GM10266 (cell line): ENCODE results near the gene MTUS2.

Experiments used
- DNase-seq: peaks from one replicate; pipeline ENCODE4 v3.0.0; 2012; ENCODE audit errors: extremely low spot score
- TF ChIP-seq, protein P1 (sequence below): IDR thresholded peaks from 2 replicates; pipeline ENCODE4 v1.5.1; 2012; ENCODE audit warnings: mild to moderate bottlenecking, low read depth; ENCODE audit not compliant: control insufficient read depth, insufficient read depth; ENCODE audit errors: missing control alignments

Gene MTUS2

DNA sequence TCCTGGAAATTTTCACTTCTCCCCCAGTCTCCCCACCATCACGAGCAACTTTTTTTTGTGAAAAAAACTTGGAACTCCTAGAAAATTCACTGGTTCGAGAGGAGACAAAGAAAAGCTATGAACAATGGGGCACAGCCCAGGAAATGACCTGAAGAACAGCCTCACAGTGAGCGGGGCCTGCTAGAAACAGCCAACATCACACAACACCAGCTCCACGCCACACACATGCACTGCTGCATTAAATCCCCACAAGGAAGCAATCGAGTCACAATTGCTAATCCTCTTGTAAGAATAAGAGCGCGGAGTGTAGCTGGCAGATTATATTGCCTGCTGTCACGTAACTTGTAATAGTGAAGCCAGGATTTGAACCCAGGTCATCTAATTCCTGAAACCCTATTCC lies 726.5 kb downstream of the MTUS2 start:
- no peak for DNase-seq
- TF ChIP-seq, protein P1, sequence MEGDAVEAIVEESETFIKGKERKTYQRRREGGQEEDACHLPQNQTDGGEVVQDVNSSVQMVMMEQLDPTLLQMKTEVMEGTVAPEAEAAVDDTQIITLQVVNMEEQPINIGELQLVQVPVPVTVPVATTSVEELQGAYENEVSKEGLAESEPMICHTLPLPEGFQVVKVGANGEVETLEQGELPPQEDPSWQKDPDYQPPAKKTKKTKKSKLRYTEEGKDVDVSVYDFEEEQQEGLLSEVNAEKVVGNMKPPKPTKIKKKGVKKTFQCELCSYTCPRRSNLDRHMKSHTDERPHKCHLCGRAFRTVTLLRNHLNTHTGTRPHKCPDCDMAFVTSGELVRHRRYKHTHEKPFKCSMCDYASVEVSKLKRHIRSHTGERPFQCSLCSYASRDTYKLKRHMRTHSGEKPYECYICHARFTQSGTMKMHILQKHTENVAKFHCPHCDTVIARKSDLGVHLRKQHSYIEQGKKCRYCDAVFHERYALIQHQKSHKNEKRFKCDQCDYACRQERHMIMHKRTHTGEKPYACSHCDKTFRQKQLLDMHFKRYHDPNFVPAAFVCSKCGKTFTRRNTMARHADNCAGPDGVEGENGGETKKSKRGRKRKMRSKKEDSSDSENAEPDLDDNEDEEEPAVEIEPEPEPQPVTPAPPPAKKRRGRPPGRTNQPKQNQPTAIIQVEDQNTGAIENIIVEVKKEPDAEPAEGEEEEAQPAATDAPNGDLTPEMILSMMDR, result no peak

DNA sequence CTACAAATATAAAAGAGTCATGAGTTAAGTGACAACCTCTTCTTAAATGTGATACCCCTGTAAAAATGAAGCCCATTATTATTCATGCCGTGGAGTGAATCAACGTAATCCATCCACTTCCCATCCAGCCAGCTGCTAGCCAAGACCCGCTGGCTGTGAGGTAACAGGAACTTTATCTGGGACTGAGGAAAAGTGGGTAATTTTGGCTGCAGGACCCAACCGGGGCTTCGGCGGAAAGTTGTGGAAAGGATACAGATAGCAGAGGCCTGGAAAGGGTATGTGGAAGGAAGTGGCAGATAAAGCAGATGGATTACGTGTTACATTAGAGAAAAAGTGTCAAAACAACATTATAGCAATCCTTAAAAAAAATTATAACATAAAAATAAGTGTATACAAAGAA lies 727.0 kb downstream of the MTUS2 start:
- DNase-seq, result no peak
- TF ChIP-seq, protein P1, result no peak

DNA sequence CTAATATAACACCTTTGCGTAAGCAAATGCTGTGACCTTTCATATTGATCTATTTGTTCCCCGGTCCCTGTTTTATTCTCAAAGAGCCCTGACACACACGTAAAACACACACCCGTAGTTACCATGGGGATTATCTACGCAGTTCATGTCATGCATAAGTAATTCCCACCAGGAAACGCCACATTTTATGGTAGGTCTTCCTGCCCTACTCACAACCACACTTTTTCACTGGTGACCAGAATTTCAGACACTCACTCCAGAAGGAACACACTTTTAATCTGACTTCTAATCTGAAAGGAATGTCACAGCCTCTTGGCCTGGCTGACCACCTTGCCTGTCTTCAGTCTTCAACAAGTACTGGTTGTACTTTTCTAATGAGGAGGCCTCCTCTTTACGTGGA lies 728.6 kb downstream of the MTUS2 start:
- TF ChIP-seq, protein P1, result no peak
- DNase-seq, result no peak

DNA sequence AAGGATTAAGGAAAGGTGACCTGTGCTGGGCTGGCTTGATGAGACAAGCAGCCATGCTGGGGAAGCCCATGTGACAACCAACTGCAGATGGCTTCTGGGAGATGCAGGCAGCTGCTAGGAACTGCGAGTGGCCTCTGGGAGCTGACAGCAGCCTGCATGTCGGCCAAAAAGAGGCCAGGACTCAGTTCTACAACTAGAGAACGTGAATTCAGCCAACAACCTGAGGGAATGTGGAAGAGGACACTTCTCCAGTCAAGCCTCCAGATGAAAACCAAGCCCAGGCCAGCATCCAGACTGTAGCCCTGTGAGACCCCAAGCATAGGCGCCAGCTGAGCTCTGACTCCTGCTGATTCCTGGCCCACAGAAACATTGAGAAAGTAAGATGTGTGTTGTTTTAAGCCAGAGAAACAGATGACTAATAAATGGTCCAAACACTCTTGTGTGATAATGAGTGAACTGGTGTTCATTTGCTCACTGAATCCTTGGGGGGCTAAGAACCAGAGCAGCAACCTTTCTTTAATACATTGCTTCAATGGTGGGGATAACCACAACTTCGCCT lies 730.4 kb downstream of the MTUS2 start:
- no peak for DNase-seq
- TF ChIP-seq, protein P1, result no peak

DNA sequence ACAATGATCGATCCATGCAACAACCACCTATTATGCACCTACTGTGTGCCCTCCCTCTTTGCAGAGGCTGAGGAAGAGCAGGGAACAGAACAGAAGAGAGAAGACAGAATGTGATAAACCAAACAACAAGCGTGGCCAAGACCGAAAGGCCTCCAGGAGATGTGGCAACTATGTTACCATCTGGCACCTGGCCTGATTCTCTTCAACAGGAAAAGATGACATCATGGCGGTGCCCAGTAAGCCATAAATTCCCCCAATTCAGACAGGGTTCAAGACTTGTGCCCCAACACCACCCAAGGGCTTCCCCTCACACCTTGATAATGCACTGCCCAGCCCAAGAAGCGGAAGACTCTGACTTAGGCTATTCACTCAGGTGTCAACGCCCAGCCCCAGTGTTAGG lies 731.1 kb downstream of the MTUS2 start:
- TF ChIP-seq, protein P1, result no peak
- no peak for DNase-seq
